GM21737 (cell line): ENCODE data around the gene CCN5.
"Not testable (repeated sequence)": the region's sequence is repeated elsewhere in the genome, so short reads cannot be mapped to it uniquely, and the experiment has no call there.

Experiments
- ATAC-seq: cut with Tn5 transposase; IDR thresholded peaks from one replicate; pipeline ENCODE4 v1.9.1; 2021; ENCODE audit warnings: mild to moderate bottlenecking, moderate library complexity; ENCODE audit not compliant: unreplicated experiment

Gene CCN5

GRCh38 chr20:44694159-44694558 lies 21.0 kb upstream of the CCN5 start:
- no peak for ATAC-seq

DNA sequence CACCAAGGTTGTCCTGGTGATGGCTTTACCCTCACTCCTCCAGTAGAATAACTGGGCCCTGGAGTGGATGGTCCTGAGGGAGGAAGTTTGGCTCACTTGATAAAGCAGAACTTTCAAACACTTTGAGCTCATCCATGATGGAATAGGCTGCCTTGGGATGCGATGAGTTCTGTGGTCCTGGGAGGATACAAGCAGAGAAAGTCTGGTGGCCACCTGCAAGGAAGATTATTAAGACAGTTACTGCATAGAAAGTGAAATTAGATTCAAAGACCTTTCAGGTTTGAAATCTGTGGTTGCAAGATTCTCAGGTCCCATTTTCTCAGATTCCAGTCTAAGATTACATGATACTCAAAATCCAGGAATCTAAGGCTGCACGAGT lies 19.9 kb upstream of the CCN5 start:
- no peak for ATAC-seq

DNA sequence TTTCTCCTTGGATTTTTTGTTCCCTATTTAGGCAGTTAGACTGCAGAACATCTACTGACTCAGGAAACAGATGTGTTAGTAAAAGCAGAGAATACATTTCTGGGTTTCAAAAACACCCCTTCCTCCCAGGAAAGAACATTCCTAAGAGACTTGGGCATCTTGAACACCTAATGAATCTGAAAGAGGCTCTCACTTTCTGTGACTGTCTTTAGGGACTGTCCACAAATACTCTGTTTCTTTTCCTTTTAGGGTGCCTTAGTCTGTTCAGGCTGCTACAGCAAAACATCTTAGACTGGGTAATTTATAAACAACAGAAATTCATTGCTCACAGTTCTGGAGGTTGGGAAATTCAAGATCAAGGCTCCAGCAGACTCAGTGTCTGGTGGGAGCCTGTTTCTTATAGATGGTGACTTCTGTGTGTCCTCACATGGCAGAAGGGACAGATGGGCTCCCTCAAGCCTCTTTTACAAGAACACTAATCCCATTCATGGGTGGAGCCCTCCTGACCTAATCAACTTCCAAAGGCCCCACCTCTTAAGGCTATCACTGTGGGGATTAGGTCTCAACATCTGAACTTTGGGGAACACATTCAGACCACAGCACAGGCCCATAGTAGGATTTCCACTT lies 19.4 kb upstream of the CCN5 start:
- no peak for ATAC-seq

DNA sequence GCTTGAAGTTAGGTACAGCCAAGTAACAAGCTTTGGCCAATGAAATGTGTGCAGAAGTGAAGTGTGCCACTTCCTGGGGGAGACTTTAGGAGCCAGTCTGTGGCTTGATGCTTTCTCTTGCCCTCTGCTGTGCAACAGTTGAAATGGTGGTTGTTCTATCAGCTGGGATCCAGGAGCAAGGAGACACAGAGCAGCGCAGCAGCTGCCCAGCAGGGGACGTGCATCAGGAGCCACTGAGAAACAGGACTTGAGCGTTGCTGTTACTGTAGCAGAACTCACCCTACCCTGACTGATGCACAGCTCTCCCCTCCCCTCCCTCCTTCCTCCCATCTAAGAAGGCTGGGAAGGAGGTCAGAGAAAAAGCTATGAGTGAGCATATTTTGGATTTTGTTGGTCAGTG lies 18.9 kb upstream of the CCN5 start:
- ATAC-seq: no peak

DNA sequence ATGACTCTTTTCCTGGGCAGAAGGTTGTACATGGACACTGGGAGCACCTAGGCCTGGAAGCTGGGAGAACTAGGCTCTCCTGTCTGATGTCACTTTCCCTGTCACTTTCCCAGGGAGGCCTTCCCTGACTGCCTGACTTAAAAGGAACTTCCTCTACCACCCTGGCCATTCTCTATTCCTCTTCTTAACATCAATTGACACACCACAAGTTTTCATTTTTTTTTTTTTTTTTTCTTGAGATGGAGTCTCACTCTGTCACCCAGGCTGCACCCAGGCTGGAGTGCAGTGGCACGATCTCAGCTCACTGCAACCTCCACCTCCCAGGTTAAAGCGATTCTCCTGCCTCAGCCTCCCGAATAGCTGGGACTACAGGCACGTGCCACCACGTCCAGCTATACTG lies 18.1 kb upstream of the CCN5 start:
- not testable (repeated sequence) for ATAC-seq

DNA sequence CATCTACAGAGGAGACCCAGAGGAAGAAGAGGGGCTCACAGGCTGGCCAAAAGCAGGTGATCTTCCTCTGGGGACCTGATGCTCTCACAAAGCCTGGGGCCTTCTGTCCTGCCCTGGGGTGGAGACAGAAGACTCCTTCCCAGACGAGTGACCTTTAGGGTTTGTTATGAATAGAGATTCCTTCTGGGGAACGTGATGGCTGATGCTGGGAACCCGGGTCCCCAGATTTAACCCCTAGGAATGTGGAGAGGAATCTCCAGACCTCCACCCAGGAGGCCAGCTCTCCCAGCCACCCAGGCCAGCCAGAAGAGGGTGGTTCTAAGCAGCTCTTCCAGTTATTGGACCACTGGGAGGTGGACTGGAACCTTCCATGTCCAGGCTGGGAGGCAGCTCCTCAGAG lies 16.8 kb upstream of the CCN5 start:
- ATAC-seq: no peak

DNA sequence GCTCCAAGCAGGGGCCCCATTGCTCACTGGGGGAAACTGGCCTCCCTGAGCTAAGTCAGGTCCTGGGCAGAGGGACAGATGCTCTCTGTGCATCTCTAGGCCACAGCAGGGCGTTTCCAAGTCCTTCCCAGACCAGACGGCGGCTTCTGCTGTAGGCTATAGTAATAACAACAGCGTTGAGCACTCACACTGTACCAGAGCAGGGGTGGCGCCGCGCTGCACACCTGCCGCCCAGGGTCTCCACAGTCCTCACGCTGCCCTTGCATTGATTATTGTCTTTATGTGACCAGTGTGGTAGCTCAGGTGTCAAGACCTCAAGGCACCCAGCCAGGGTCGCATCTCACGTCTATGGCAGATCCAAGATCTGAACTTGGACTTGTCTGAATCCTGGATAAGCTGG lies 14.9 kb upstream of the CCN5 start:
- ATAC-seq: no peak

- no peak for ATAC-seq
Measured at GRCh38 chr20:44701118-44701857, 13.9 kb upstream of the CCN5 start.

DNA sequence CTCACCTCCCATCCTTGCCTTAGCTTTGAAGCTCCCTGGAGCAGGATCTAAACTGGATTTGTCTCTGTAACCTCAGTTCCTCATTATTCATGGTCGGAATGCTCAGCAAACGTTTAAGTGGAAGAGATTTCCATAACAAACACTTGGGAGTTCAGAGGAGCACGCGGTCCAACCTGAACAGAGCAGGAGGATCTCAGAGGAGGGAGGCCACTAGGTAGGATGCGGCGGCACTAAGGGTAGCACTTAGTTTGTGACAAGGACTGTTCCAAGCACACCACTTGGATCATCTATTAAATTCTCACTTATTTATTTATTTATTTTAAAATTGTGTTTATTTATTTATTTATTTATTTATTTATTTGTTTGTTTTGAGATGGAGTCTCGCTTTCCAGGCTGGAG lies 13.3 kb upstream of the CCN5 start:
- no peak for ATAC-seq

GRCh38 chr20:44702776-44703175 lies 12.4 kb upstream of the CCN5 start:
- peak; percentile 57 for ATAC-seq

DNA sequence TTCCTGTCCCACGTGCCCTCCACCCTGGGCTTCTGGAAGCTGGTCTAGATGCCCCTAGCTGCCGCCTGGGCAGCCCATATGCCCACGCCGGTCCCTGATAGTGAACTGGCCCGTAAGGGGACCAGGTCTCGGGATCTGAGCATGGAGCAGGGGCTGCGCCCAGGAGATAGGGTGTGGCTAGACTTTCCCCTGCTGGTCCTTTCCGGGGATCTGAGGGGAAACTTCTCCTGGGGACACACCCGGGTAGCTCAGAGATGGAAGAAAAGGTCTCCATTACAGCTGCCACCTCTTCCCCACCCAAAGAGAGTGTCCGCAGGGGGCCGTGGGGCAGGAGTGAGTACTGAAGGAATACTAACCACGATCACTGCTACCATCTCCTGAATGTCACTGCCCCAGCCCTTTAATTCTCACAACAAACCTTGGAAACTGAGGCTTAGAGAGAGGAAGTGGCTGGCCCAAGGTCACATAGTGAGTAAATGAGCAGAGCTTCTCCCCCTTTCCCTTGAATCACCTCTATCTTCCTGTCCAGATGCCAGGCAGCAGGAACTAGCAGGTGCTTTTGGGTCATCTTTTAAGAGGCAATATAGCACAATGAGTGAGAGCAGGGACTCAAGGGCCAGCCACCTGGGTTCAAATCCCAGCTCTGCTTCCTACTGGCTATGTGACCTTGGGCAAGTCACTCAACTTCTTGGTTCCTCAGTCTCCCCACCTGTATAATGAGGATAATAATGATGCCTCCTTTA lies 11.8 kb upstream of the CCN5 start:
- no peak for ATAC-seq

DNA sequence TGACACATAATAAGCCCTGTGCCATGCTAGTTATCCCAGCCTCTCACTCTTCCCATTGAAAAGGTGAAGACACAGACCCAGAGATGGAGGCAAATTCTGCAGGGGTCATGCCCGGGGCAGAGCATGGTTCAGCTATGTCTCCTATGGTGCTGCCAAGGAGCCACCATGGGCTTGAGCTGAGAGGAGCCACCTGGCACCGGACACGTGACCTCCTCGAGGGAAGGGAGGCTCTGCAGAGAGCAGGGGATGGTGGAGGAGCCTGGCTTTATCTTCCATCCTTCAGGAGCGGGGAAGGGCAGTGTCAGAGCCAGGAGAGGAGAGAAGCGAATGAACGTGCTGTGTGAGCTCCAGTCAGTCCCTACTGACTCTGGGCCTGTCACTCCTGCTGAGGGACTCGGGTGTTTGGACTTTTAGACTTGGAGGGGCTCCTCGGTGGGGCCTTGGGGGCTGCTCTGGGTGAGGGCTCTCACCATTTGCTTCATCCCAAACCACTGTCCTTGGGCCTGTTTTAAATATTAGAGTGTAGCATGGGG lies 11.1 kb upstream of the CCN5 start:
- no peak for ATAC-seq

DNA sequence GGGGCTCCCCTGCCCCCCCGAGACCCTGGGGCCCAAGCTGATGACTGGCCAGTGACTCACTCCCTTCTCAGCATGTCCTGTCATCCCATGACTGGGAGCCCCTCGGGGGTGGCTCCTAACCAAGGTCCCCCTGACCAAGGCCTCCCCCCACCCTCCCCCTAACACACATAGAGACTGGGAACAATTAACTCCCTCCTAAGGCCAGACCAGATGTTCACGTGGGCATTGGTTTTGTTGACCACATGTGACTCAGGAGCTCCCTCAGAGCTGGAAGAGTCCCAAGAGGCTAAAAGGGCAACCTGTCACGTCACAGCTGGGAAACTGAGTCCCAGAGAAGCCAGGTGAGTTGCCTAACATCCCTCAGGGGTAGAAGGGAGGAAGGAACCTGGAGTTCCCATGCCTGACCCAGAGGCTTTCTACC lies 10.6 kb upstream of the CCN5 start:
- ATAC-seq: no peak

DNA sequence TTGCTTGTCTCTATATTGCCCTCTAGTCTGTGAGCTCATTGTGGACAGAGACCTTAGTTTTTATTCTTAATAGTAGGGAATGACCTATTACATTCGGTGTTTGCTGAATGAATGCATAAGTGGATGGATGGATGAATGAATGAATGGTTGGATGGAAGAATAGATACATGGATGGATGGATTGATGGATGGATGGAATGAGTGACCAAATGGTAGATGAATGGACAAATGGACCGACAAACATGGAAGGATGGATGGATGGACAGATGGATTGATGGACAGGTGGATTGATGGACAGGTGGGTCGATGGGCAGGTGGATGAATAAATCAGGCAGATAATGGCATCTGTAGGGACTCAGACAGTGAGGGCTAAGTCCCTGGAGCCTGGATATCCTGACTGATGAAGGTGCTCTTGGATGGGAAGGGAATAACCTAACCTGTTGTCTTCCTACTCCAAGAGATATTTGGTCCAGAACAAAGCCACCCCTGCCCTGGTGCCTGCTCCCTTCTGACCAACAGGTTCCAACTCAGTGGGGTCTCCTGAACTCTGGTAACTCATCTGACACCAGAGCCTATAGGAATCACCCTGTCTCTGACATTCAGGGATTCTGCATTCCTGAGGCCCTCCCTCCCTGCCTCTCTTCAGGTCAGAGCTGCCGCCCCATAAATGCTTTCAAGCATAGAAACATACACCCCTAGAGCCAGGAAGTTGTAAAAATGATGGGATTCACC lies 9.6 kb upstream of the CCN5 start:
- no peak for ATAC-seq

GRCh38 chr20:44706301-44707017 lies 8.7 kb upstream of the CCN5 start:
- ATAC-seq: no peak

- ATAC-seq: no peak
Measured at GRCh38 chr20:44707018-44707579, 8.1 kb upstream of the CCN5 start.

- no peak for ATAC-seq
Measured at GRCh38 chr20:44709380-44709779, 5.8 kb upstream of the CCN5 start.

DNA sequence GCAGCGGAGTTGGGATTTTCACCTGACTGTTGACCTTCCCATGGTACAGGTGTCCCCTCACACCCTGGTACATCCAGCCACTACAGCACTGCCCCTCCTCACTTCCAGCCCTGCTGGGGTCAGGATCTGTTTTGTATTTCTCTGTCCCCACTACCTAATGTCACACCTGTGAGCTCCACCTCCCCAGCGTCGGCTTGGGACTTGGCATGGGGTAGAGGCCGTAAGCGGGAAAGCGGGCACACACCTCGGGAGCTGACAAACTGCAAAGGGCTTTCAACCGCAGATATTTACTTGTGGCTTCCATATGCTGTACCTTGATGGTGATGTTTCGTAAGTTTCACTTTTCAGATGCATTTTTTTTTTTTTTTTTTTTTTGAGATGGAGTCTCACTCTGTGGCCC lies 5.4 kb upstream of the CCN5 start:
- no peak for ATAC-seq

GRCh38 chr20:44711237-44711636 lies 3.9 kb upstream of the CCN5 start:
- no peak for ATAC-seq

DNA sequence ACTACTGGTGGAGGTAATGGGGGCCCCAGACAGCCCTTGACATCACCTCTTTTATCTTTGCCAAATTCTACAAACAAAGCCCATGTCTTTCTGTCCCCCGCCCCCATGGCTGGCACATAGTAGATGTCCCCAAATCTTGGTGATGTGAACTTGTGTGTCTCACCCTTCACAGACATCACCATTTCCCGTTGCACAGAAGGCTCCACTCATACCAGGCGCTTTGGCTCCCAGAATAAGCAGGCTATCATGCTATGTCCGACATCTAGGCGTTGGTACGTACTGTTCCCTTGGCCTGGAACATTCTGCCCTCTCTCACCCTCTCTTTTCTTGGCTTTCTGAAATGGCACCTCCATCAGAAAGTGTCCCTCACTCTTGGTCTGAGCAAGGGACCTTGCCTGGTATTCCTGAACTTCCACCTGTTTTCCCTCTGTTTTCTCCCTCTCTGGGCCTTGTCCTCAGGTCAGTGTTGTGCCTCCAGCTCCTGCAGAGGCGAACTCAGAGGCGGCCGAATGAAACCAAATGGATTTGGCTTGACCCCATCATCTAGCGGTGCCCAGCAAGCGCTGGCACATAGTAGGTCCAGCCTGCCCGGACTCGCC lies 968 bp upstream of the CCN5 start:
- ATAC-seq: no peak
